Measurements from ENCODE around the gene ULK4. TPM values are rescaled to one million over a fixed set of nuclear protein-coding genes. Genes with fewer than 3 reads are reported as not detected.

Gene ULK4
- total and polyA plus RNA-seq, 2 of the 4 experiments (the other 2 are of a cell fraction): 2.7 to 5.0 TPM

DNA sequence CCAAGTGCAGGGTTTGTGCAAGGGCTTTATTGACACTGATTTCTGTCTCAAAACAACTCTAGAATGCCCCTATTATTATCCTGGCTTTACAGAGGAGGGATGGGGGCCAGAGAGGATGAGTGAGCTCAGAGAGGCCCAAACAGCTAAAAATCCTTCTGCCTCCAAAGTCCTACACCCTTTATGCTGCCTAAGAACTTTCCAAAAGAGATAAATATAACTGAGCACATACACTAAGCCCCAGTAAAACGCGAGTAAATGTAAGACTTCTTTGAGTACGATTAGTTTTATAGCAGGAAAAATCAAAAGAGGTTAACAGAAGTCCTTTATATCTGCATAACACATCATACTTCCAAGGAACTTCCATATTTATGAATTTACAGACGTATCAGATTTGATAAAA lies 613.5 kb downstream of the ULK4 start:
- Histone ChIP-seq H4K8ac (ENCODE audit: low read depth in 2 of 2, low read length in 2 of 2) (no peak overlapping the region), H3K9ac (ENCODE audit: low read depth, low read length) (no peak overlapping the region), H3K56ac (ENCODE audit: extremely low read depth, insufficient read depth, low read length) (no peak overlapping the region), H2BK20ac (ENCODE audit: low read depth, low read length) (no peak overlapping the region), H4K5ac (ENCODE audit: low read depth, low read length) (no peak overlapping the region), H2AFZ (replicated peaks; ENCODE audit: low read length, poor library complexity) (no peak overlapping the region), H3K23ac (ENCODE audit: low read depth, low read length) (no peak overlapping the region), H3K4me3 (ENCODE audit: insufficient read depth, low read depth, low read length) (no peak overlapping the region), H3K18ac (ENCODE audit: low read depth, low read length) (no peak overlapping the region), H3K27me3 (ENCODE audit: control insufficient read depth, insufficient read depth, low read length) (no peaks in the 10 kb centered on the region), H2AK9ac (replicated peaks; ENCODE audit: low read depth, low read length, poor library complexity) (no peak overlapping the region), H3K14ac (replicated peaks; ENCODE audit: low read depth, low read length) (no peak overlapping the region), H3K4me1 (ENCODE audit: control insufficient read depth, insufficient read depth, low read length) (no peaks in the 10 kb centered on the region), H4K20me1 (ENCODE audit: insufficient read depth, low read length) (no peaks in the 10 kb centered on the region), H2BK120ac (ENCODE audit: low read depth, low read length) (no peak overlapping the region), H4K91ac (ENCODE audit: insufficient read depth, low read depth, low read length) (no peak overlapping the region), H2BK15ac (ENCODE audit: low read depth, low read length) (no peak overlapping the region), H3K36me3 (ENCODE audit: control insufficient read depth, insufficient read depth, low read length) (no peaks in the 10 kb centered on the region), H3K27ac (ENCODE audit: insufficient read depth, low read length) (no peak overlapping the region), H3K79me1 (ENCODE audit: low read depth in 1 of 2, low read length in 2 of 2) (no peaks in the 10 kb centered on the region), H3K9me3 (ENCODE audit: control insufficient read depth, insufficient read depth, low read length) (no peaks in the 10 kb centered on the region), H3K4me2 (ENCODE audit: low read depth, low read length) (no peak overlapping the region), H3K4ac (ENCODE audit: low read depth, low read length) (no peak overlapping the region), H3K9me1 (ENCODE audit: insufficient read depth, low read length) (no peaks in the 10 kb centered on the region; the same call in 1 of the 2 replicates), H2AK5ac (ENCODE audit: low read depth, low read length) (no peak overlapping the region), H2BK5ac (ENCODE audit: low read depth, low read length, poor library complexity, severe bottlenecking) (no peak overlapping the region)
- WGBS, 2 experiments (ENCODE audit: extremely low coverage in 2 of 2, insufficient read length in 1 of 2): no CpG with 5 or more reads among the region's 4 CpGs
- DNase-seq: no peak
- intact Hi-C loops (cut with micrococcal nuclease): no loop called here
- BruUV-seq (replicated peaks): no TSS peak
- CTCF ChIA-PET: no interaction called here
- in situ Hi-C loops (cut with MboI; ENCODE audit: low sequenced_read_pairs): no loop called here
- POLR2A ChIA-PET (ENCODE audit: unreplicated experiment): no interaction called here
- no peak for ATAC-seq (ENCODE audit: low read depth)
- dilution Hi-C loops (cut with HindIII; ENCODE audit: low sequenced_read_pairs, unreplicated experiment): no loop called here
- TF ChIP-seq NFE2L2 (IDR thresholded peaks at IDR 0.05; ENCODE audit: low read depth, low read length): no peak
- no peak for TF ChIP-seq BHLHE40 (IDR thresholded peaks at IDR 0.05; ENCODE audit: low read depth, low read length)
- TF ChIP-seq CEBPB (IDR thresholded peaks at IDR 0.05; ENCODE audit: low read depth, low read length): no peak
- no peak for TF ChIP-seq SMC3 (IDR thresholded peaks at IDR 0.05; ENCODE audit: low read depth, low read length)
- no peak for TF ChIP-seq RAD21 (IDR thresholded peaks at IDR 0.05; ENCODE audit: low read length)
- TF ChIP-seq, protein P1, sequence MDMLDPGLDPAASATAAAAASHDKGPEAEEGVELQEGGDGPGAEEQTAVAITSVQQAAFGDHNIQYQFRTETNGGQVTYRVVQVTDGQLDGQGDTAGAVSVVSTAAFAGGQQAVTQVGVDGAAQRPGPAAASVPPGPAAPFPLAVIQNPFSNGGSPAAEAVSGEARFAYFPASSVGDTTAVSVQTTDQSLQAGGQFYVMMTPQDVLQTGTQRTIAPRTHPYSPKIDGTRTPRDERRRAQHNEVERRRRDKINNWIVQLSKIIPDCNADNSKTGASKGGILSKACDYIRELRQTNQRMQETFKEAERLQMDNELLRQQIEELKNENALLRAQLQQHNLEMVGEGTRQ (IDR thresholded peaks at IDR 0.05; ENCODE audit: low read depth, low read length): no peak
- TF ChIP-seq, protein P2, sequence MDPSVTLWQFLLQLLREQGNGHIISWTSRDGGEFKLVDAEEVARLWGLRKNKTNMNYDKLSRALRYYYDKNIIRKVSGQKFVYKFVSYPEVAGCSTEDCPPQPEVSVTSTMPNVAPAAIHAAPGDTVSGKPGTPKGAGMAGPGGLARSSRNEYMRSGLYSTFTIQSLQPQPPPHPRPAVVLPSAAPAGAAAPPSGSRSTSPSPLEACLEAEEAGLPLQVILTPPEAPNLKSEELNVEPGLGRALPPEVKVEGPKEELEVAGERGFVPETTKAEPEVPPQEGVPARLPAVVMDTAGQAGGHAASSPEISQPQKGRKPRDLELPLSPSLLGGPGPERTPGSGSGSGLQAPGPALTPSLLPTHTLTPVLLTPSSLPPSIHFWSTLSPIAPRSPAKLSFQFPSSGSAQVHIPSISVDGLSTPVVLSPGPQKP (IDR thresholded peaks at IDR 0.05; ENCODE audit: borderline replicate concordance, low read depth, low read length): no peak
- no peak for TF ChIP-seq MAFK (IDR thresholded peaks at IDR 0.05; ENCODE audit: low read depth, low read length)
- no peak for TF ChIP-seq RFX5 (IDR thresholded peaks at IDR 0.05; ENCODE audit: low read depth, low read length)
- no peak for TF ChIP-seq FOS (IDR thresholded peaks at IDR 0.05; ENCODE audit: low read depth, low read length)
- TF ChIP-seq RCOR1 (IDR thresholded peaks at IDR 0.05; ENCODE audit: insufficient replicate concordance, low read length): no peak
- no peak for TF ChIP-seq CHD1 (IDR thresholded peaks at IDR 0.05; ENCODE audit: low read depth, low read length)
- TF ChIP-seq MAZ (IDR thresholded peaks at IDR 0.05; ENCODE audit: borderline replicate concordance, low read depth, low read length): no peak
- TF ChIP-seq POLR2A (IDR thresholded peaks at IDR 0.05; ENCODE audit: low read depth, low read length): no peak
- no peak for TF ChIP-seq MXI1 (IDR thresholded peaks at IDR 0.05; ENCODE audit: borderline replicate concordance, low read depth, low read length)
- TF ChIP-seq, protein P3, sequence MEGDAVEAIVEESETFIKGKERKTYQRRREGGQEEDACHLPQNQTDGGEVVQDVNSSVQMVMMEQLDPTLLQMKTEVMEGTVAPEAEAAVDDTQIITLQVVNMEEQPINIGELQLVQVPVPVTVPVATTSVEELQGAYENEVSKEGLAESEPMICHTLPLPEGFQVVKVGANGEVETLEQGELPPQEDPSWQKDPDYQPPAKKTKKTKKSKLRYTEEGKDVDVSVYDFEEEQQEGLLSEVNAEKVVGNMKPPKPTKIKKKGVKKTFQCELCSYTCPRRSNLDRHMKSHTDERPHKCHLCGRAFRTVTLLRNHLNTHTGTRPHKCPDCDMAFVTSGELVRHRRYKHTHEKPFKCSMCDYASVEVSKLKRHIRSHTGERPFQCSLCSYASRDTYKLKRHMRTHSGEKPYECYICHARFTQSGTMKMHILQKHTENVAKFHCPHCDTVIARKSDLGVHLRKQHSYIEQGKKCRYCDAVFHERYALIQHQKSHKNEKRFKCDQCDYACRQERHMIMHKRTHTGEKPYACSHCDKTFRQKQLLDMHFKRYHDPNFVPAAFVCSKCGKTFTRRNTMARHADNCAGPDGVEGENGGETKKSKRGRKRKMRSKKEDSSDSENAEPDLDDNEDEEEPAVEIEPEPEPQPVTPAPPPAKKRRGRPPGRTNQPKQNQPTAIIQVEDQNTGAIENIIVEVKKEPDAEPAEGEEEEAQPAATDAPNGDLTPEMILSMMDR (conservative IDR thresholded peaks at IDR 0.05; ENCODE audit: low read depth, low read length): no peak
